DLD1 (cell line): ENCODE results near the gene HECW1.

Experiments
- in situ Hi-C: cut with HindIII; loops from 2 replicates; pipeline ENCODE4 v1.10.0; 2017; ENCODE audit warnings: low sequenced_read_pairs

The HECW1 gene

GRCh38 chr7:43486634-43487033 is 374.2 kb downstream of the HECW1 start:
- in situ Hi-C loops: no loop called here

DNA sequence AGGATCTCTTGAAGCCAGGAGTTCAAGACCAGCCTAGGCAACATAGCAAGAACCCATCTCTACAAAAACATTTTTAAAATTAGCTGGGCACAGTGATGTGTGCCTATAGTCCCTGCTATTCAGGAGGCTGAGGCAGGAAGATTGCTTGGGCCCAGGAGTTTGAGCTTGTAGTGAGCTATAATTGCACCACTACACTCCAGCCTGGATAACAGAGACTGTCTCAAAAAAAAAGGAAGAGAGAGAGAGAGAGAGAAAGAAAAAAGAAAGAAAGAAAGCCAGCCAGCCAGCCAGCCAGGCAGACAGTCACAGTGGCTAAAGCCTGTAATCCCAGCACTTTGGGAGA is 375.3 kb downstream of the HECW1 start:
- in situ Hi-C loops: no loop called here

DNA sequence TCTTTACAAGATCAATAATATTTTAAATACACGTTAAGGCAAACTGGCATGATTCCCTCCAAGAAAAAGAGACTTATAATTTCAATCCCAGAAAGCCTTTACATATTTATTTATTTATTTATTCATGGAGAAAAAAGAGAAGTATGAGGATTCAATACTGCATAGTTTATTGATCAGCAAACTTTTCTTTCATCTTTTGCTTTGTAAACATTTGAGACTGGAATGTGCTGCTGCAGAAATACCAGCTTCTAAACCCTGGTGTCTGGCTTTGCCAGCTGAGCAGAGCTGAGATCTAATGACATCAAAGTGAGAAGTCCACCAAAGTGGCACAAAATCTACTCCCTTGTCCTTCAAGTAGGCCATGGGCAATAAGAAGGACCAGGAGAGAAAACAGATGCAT is 376.8 kb downstream of the HECW1 start:
- in situ Hi-C loops: no loop called here

DNA sequence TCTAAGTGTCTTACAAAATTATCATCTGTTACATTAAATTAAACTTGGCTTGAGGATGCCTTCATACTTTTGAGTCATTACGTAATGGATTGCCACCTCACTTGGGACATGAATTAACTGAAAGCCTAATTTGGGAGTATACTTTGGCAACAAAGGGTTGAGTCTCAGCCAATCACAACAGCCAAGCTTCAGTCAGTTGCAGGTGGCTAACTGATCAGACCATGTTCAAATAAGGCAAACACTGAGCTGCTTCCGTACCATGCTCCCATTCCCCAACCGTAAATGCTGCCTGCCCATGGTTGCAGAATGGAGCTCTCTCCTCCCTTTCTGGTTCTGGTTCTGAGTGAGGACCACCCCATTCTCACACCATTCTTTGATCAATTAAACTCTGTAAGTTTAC is 377.6 kb downstream of the HECW1 start:
- in situ Hi-C loops: no loop called here

- in situ Hi-C loops: no loop called here
Observed at GRCh38 chr7:43491123-43491522, 378.7 kb downstream of the HECW1 start.

- in situ Hi-C loops: no loop called here
Observed at GRCh38 chr7:43491984-43492383, 379.5 kb downstream of the HECW1 start.

GRCh38 chr7:43492896-43493295 is 380.4 kb downstream of the HECW1 start:
- in situ Hi-C loops: no loop called here

GRCh38 chr7:43495572-43495971 is 383.1 kb downstream of the HECW1 start:
- in situ Hi-C loops: no loop called here

DNA sequence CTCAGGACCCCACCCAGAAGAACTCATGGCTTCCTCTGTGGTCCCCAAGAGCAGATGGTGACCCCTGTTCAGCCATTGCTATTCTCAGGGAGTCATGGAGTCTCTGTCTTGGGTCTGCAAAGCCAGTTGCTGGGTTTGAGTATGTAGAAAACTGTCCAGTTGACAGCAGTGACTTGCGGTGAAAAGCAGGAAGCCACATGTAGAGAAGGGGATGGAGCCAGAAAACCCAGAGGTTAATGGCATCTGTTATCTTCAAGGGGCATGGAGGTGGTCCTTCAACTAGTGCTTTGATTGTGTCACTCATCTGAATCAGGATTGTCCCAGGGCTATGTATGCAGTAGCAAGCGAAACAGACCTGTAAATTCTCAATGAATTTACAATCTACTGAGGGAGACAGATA is 384.1 kb downstream of the HECW1 start:
- in situ Hi-C loops: no loop called here

DNA sequence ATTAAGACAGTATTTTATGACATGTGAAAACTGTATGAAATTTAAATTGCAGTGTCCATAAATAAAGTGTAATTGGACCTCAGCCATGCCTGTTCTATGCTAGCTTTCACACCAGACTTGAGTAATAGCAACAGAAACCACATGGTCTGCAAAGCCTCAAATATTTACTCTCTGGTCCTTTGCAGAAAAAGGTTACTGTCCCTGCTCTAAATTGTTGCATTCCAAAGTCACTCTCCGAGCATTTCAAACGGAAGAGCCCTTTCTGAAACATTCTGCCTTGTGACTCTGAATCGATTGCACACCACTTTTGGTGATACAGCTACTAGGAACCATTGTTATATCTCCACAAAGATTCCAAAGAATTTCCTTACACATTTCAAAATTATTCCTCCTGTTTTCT is 389.4 kb downstream of the HECW1 start:
- in situ Hi-C loops: no loop called here

- in situ Hi-C loops: no loop called here
Observed at GRCh38 chr7:43502941-43503340, 390.5 kb downstream of the HECW1 start.

GRCh38 chr7:43505412-43505811 is 393.0 kb downstream of the HECW1 start:
- in situ Hi-C loops: no loop called here

DNA sequence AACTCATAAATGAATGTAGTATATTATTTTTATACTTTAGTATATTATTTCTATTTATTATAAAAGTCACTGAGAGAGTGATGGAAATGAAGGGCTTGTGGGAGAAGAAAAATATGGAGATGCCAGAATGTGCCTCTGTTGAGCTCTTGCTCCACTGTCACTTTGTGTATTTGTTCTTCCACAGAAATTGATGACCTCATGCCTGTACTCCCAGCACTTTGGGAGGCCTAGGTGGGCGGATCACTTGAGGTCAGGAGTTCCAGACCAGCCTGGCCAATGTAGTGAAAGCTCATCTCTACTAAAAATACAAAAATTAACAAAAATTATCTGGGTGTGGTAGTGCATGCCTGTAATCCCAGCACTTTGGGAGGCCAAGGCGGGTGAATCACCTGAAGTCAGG is 394.0 kb downstream of the HECW1 start:
- in situ Hi-C loops: no loop called here

GRCh38 chr7:43508461-43508860 is 396.0 kb downstream of the HECW1 start:
- in situ Hi-C loops: no loop called here

DNA sequence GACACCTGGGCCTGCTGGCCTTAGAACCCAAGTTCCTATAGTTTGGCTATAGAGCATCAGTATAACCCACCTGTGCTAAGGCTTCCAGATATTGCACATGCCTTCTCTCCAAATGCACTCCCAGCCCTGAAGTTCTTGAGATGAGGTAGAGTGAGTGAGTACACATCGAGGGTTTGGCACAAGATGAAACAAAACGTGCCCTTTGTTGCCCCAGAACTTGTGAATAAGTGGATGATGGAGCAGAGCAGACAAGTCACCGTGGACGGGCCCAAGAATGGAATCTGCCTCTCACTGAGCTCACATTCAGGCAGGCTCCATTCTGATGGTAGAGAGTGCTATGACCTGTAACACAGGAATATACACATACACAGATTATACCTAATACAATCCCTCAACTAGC is 397.5 kb downstream of the HECW1 start:
- in situ Hi-C loops: no loop called here

DNA sequence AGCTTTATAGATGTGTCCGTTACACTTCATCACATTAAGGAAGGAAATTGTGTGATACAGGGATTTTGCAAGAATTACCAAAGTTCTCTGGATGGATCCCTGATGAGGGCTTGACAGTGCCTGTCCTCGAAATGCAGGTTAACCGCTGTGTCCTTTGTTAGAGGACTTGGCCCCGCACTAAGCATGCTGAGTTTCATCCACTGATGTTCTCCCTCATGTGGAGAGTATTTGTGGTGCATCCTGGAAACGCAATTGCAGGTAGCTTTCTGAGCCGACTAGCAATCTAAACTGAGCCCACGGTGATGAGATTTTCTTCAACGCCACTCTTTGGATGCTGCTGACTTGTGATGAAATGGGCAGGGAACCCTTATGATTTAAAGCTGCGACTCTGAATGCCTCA is 398.6 kb downstream of the HECW1 start:
- in situ Hi-C loops: no loop called here

- in situ Hi-C loops: no loop called here
Observed at GRCh38 chr7:43511769-43512515, 399.5 kb downstream of the HECW1 start.

- in situ Hi-C loops: no loop called here
Observed at GRCh38 chr7:43513251-43513650, 400.8 kb downstream of the HECW1 start.

GRCh38 chr7:43516581-43517342 is 404.3 kb downstream of the HECW1 start:
- in situ Hi-C loops: no loop called here

- in situ Hi-C loops: no loop called here
Observed at GRCh38 chr7:43517464-43517863, 405.0 kb downstream of the HECW1 start.

GRCh38 chr7:43520201-43520600 is 407.8 kb downstream of the HECW1 start:
- in situ Hi-C loops: no loop called here

DNA sequence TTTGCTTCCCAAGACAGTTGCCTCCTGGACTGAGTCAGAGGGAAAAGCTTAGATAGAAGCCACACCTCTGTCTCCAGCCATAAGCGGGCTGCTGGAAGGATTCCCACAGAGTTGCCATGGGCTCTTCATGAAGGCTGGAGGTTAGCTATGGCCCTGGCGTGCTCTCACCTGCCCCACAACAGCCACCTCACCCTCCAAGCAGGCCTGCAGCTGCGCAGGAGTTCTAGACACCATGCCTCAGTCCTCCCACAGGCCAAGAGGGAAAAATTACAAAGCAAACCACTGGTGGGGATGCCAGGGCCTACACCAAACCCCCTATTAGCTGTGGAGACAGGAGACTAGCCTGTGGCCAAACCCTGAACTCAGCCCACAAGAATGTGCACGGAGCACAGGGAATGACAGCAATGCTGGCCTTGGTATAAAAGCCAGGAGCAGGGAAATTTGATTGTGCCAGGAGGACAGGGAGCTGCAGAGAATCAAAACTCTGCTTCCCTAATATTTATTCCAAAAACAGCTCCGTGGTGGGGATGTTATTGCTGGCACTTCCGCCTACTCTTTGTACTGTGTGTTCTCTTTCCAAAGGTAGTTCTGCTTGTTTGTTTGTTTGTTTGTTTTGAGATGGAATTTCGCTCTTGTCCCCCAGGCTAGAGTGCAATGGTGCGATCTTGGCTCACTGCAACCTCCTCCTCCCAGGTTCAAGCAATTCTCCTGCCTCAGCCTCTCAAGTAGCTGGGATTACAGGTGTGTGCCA is 410.1 kb downstream of the HECW1 start:
- in situ Hi-C loops: no loop called here
